ENCODE measurements around the gene SLC6A1. TPM values are rescaled to one million over a fixed set of nuclear protein-coding genes. Genes with fewer than 3 reads are reported as not detected.

Gene SLC6A1
- total and polyA plus RNA-seq, 7 experiments from 2014 or later: not detected

- H3K9me3 ChIP-seq (ENCODE audit: control insufficient read depth in 2 of 3, low read length in 3 of 3): no peaks in the 10 kb centered on the region
- H3K36me3 ChIP-seq (ENCODE audit: control insufficient read depth in 2 of 3, insufficient read depth in 3 of 3, low read length in 3 of 3): no peaks in the 10 kb centered on the region
- no peak overlapping the region for H3K4me3 ChIP-seq (ENCODE audit: low read length)
- no peak overlapping the region for H3K27ac ChIP-seq (ENCODE audit: low read depth, low read length)
- no peaks in the 10 kb centered on the region for H3K27me3 ChIP-seq (ENCODE audit: control insufficient read depth in 2 of 2, insufficient read depth in 2 of 2, low read length in 2 of 2)
- intact Hi-C loops (cut with micrococcal nuclease): no loop called here
- Mint-ChIP-seq H3K9me3 (no peaks in the 10 kb centered on the region), H3K4me3 (no peak overlapping the region), H3K36me3 (no peaks in the 10 kb centered on the region), H3K27me3 (peaks cover 0 to 13% (median 8%) of the 10 kb centered on the region in 5 donors), H3K27ac (no peak overlapping the region), H3K4me1 (no peaks in the 10 kb centered on the region)
- POLR2A ChIA-PET: no interaction called here
- DNase-seq: no peak
- H3K4me1 ChIP-seq (ENCODE audit: control insufficient read depth in 2 of 2, insufficient read depth in 2 of 2, low read length in 2 of 2): no peaks in the 10 kb centered on the region
- CTCF ChIA-PET: no interaction called here
- no peak for ATAC-seq
These were observed 35.6 kb upstream of the SLC6A1 start for GRCh38 chr3:10956986-10957385.

DNA sequence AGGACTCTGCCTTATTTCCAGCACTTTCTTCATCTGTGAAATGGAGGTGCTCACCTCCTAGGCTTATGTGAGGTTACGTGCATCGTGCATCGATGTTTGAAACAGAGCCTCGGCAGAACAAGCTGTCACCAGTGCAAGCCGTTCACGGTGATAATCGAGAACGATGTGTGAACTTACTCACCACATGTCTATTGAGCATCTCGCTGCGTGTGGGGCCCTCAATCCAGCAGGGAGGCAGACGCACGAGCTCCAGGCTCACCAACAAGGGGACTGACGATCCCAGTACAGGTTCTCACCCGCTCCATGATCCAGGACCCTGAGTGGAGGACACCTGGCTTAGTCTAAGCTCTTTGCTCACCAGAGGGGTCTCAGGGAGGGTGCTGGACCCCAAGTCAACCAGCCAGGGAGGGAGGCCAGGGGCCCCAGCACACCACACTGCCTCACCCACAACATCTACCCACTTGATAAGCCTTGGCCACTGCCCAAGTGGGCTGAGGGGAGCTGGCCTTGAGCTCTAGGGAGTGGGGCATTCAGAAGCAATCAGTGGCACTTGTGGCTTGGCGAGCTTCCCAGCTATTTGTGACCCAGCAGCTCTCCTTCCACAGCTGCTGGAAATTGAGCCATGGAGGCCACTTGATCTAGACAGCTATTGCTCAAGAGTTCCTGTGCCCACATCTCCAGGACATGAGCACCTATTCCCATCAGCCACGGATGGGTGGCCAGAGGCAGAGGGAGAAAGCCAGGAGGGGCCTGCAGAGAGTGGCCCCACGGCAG lies 34.4 kb upstream of the SLC6A1 start:
- H3K27me3 Mint-ChIP-seq: peaks cover 0 to 16% (median 12%) of the 10 kb centered on the region in 5 donors
- intact Hi-C loops (cut with micrococcal nuclease): no loop called here
- no peak overlapping the region for H3K27ac Mint-ChIP-seq
- no peaks in the 10 kb centered on the region for H3K36me3 ChIP-seq (ENCODE audit: control insufficient read depth in 2 of 3, insufficient read depth in 3 of 3, low read length in 3 of 3)
- DNase-seq (no peak), ATAC-seq (no peak)
- H3K27me3 ChIP-seq (ENCODE audit: control insufficient read depth in 2 of 2, insufficient read depth in 2 of 2, low read length in 2 of 2): no peaks in the 10 kb centered on the region
- H3K4me3 ChIP-seq (ENCODE audit: low read length): no peak overlapping the region
- no peaks in the 10 kb centered on the region for H3K36me3 Mint-ChIP-seq
- no peak overlapping the region for H3K27ac ChIP-seq (ENCODE audit: low read depth, low read length)
- no peaks in the 10 kb centered on the region for H3K9me3 ChIP-seq (ENCODE audit: control insufficient read depth in 2 of 3, low read length in 3 of 3)
- CTCF ChIA-PET: no interaction called here
- POLR2A ChIA-PET: no interaction called here
- H3K4me1 Mint-ChIP-seq: no peaks in the 10 kb centered on the region
- H3K4me3 Mint-ChIP-seq: no peak overlapping the region
- H3K4me1 ChIP-seq (ENCODE audit: control insufficient read depth in 2 of 2, insufficient read depth in 2 of 2, low read length in 2 of 2): no peaks in the 10 kb centered on the region
- H3K9me3 Mint-ChIP-seq: no peaks in the 10 kb centered on the region

DNA sequence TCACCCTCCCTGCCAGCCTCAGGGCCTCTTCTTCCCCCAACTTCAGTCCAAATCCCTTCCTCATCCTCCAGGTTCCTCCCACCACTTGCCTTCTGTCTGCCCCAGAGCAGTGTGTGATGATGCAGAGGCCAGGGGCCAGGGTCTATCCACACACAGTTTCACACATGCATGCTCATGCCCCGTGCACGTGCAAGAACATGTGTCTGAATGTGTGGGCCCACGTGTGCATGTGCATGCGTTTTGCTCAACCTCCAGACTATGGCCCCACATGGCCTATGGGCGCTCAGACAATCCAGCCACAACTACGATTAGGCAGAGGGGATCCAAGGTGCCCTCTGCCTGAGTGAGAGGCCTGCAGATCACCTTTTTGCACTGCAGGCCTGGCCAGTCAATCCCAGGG lies 32.3 kb upstream of the SLC6A1 start:
- Histone ChIP-seq H3K36me3 (ENCODE audit: control insufficient read depth in 2 of 3, insufficient read depth in 3 of 3, low read length in 3 of 3) (no peaks in the 10 kb centered on the region), H3K4me1 (ENCODE audit: control insufficient read depth in 2 of 2, insufficient read depth in 2 of 2, low read length in 2 of 2) (no peaks in the 10 kb centered on the region), H3K27me3 (ENCODE audit: control insufficient read depth in 2 of 2, insufficient read depth in 2 of 2, low read length in 2 of 2) (no peaks in the 10 kb centered on the region), H3K4me3 (ENCODE audit: low read length) (no peak overlapping the region), H3K27ac (ENCODE audit: low read depth, low read length) (no peak overlapping the region), H3K9me3 (ENCODE audit: control insufficient read depth in 2 of 3, low read length in 3 of 3) (no peaks in the 10 kb centered on the region)
- Mint-ChIP-seq H3K4me1 (no peaks in the 10 kb centered on the region), H3K9me3 (peaks cover 0 to 9% (median 0%) of the 10 kb centered on the region in 11 donors), H3K27ac (no peak overlapping the region), H3K36me3 (peaks cover 0 to 4% (median 0%) of the 10 kb centered on the region in 5 donors), H3K27me3 (peaks cover 0 to 22% (median 14%) of the 10 kb centered on the region in 5 donors), H3K4me3 (no peak overlapping the region)
- ChIA-PET CTCF (no interaction called here), POLR2A (no interaction called here)
- intact Hi-C loops (cut with micrococcal nuclease): no loop called here
- no peak for DNase-seq
- ATAC-seq: no peak

- no peak overlapping the region for H3K27ac ChIP-seq (ENCODE audit: low read depth, low read length)
- DNase-seq (no peak), ATAC-seq (no peak)
- POLR2A ChIA-PET: no interaction called here
- no peaks in the 10 kb centered on the region for H3K36me3 ChIP-seq (ENCODE audit: control insufficient read depth in 2 of 3, insufficient read depth in 3 of 3, low read length in 3 of 3)
- Mint-ChIP-seq H3K9me3 (peaks cover 0 to 13% (median 0%) of the 10 kb centered on the region in 11 donors), H3K4me3 (no peak overlapping the region), H3K4me1 (no peaks in the 10 kb centered on the region), H3K27ac (no peak overlapping the region), H3K36me3 (peaks cover 0 to 4% (median 0%) of the 10 kb centered on the region in 5 donors), H3K27me3 (peaks cover 0 to 30% (median 20%) of the 10 kb centered on the region in 5 donors)
- intact Hi-C loops (cut with micrococcal nuclease): no loop called here
- H3K9me3 ChIP-seq (ENCODE audit: control insufficient read depth in 2 of 3, low read length in 3 of 3): no peaks in the 10 kb centered on the region
- H3K4me1 ChIP-seq (ENCODE audit: control insufficient read depth in 2 of 2, insufficient read depth in 2 of 2, low read length in 2 of 2): no peaks in the 10 kb centered on the region
- CTCF ChIA-PET: no interaction called here
- H3K4me3 ChIP-seq (ENCODE audit: low read length): no peak overlapping the region
- no peaks in the 10 kb centered on the region for H3K27me3 ChIP-seq (ENCODE audit: control insufficient read depth in 2 of 2, insufficient read depth in 2 of 2, low read length in 2 of 2)
These were observed 30.6 kb upstream of the SLC6A1 start for GRCh38 chr3:10961921-10962320.

DNA sequence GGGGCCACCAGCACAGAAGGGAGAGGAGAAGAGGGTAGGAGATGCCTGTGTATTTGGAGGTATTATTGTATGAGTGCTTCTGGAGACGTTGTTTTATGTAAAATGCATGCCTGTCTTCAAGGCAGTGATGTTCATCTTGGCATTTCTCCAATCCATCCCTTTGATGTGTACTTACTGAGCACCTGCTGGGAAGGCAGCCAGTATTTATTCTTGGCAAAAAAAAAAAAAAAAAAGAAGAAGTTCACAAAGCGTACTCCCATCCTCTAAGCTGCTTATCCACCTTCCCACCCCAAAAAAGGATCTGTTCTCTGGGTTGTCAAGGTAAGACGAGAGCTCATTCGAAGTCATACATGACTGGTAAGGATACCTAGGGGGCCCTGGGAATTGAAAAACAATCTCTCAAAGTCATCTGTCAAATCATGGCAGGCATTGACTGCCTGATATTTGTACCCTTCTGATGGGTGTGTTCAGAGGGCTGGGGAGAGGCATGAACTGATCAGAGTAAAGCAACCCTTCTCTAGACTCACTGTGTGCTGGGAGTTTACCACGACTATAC lies 30.0 kb upstream of the SLC6A1 start:
- no peak overlapping the region for H3K4me3 Mint-ChIP-seq
- peak overlapping the region in 1 of 9 donors; percentile 4 for H3K27ac Mint-ChIP-seq
- CTCF ChIA-PET: no interaction called here
- no peak for DNase-seq
- no peaks in the 10 kb centered on the region for H3K4me1 Mint-ChIP-seq
- no peaks in the 10 kb centered on the region for H3K4me1 ChIP-seq (ENCODE audit: control insufficient read depth in 2 of 2, insufficient read depth in 2 of 2, low read length in 2 of 2)
- no peaks in the 10 kb centered on the region for H3K9me3 ChIP-seq (ENCODE audit: control insufficient read depth in 2 of 3, low read length in 3 of 3)
- H3K27me3 ChIP-seq (ENCODE audit: control insufficient read depth in 2 of 2, insufficient read depth in 2 of 2, low read length in 2 of 2): no peaks in the 10 kb centered on the region
- H3K36me3 Mint-ChIP-seq: peaks cover 0 to 4% (median 0%) of the 10 kb centered on the region in 5 donors
- peaks cover 0 to 13% (median 0%) of the 10 kb centered on the region in 11 donors for H3K9me3 Mint-ChIP-seq
- POLR2A ChIA-PET: no interaction called here
- no peak for ATAC-seq
- H3K27me3 Mint-ChIP-seq: peaks cover 0 to 35% (median 20%) of the 10 kb centered on the region in 5 donors
- no peak overlapping the region for H3K4me3 ChIP-seq (ENCODE audit: low read length)
- no peak overlapping the region for H3K27ac ChIP-seq (ENCODE audit: low read depth, low read length)
- intact Hi-C loops (cut with micrococcal nuclease): no loop called here
- no peaks in the 10 kb centered on the region for H3K36me3 ChIP-seq (ENCODE audit: control insufficient read depth in 2 of 3, insufficient read depth in 3 of 3, low read length in 3 of 3)

- H3K27ac Mint-ChIP-seq: no peak overlapping the region
- Histone ChIP-seq H3K9me3 (ENCODE audit: control insufficient read depth in 2 of 3, low read length in 3 of 3) (no peaks in the 10 kb centered on the region), H3K27ac (ENCODE audit: low read depth, low read length) (no peak overlapping the region), H3K27me3 (ENCODE audit: control insufficient read depth in 2 of 2, insufficient read depth in 2 of 2, low read length in 2 of 2) (no peaks in the 10 kb centered on the region), H3K4me1 (ENCODE audit: control insufficient read depth in 2 of 2, insufficient read depth in 2 of 2, low read length in 2 of 2) (no peaks in the 10 kb centered on the region), H3K36me3 (ENCODE audit: control insufficient read depth in 2 of 3, insufficient read depth in 3 of 3, low read length in 3 of 3) (no peaks in the 10 kb centered on the region), H3K4me3 (ENCODE audit: low read length) (no peak overlapping the region)
- peaks cover 0 to 13% (median 0%) of the 10 kb centered on the region in 11 donors for H3K9me3 Mint-ChIP-seq
- intact Hi-C loops (cut with micrococcal nuclease): no loop called here
- peaks cover 0 to 4% (median 0%) of the 10 kb centered on the region in 5 donors for H3K36me3 Mint-ChIP-seq
- H3K27me3 Mint-ChIP-seq: peaks cover 0 to 35% (median 16%) of the 10 kb centered on the region in 5 donors
- DNase-seq (no peak), ATAC-seq (no peak)
- ChIA-PET CTCF (no interaction called here), POLR2A (no interaction called here)
- H3K4me1 Mint-ChIP-seq: no peaks in the 10 kb centered on the region
- no peak overlapping the region for H3K4me3 Mint-ChIP-seq
These were observed 27.9 kb upstream of the SLC6A1 start for GRCh38 chr3:10964537-10965167.

Data from naive thymus-derived CD4-positive, alpha-beta T cell (primary cell).